Adrenal gland (tissue), 12 donors: ENCODE results near the gene RASA3. TPM values are rescaled to one million over a fixed set of nuclear protein-coding genes. Genes with fewer than 3 reads are reported as not detected.
"Not testable (repeated sequence)": the region's sequence is repeated elsewhere in the genome, so short reads cannot be mapped to it uniquely, and the experiment has no call there.

Source experiments
- DNase-seq, 7 donors: peaks; one replicate each; pipeline ENCODE4 v3.0.0-alpha.2; 2019 to 2020
- H3K27ac ChIP-seq, 5 donors: fragments of 200-600 bp; sonication (generic) in 4 of 5; 1 replicate in 3 of 5; 2 replicates in 2 of 5; pipeline versions ENCODE4 v1.5.1 to v1.8.0; 2016 to 2020; ENCODE audit warnings: mild to moderate bottlenecking in 1 of 5
- H3K27me3 ChIP-seq: fragments of 200-600 bp; 2 replicates; pipeline ENCODE4 v1.8.0; 2021
- H3K36me3 ChIP-seq, 2 donors: fragments of 200-600 bp; replicated peaks in 1 of 2; 1 replicate in 1 of 2; 2 replicates in 1 of 2; pipeline versions ENCODE4 v1.5.1 to v1.8.0; 2018 to 2022
- H3K4me1 ChIP-seq, 2 donors: fragments of 200-600 bp; replicated peaks in 1 of 2; 1 replicate in 1 of 2; 2 replicates in 1 of 2; pipeline versions ENCODE4 v1.5.1 to v1.8.0; 2018 to 2021
- H3K4me3 ChIP-seq, 4 donors: fragments of 200-600 bp; sonication (generic) in 3 of 4; one replicate each; pipeline ENCODE4 v1.5.1; 2016 to 2018
- H3K9me3 ChIP-seq, 3 donors: fragments of 200-600 bp; sonication (generic) in 1 of 3; replicated peaks in 1 of 3; 1 replicate in 2 of 3; 2 replicates in 1 of 3; pipeline versions ENCODE4 v1.5.1 to v1.8.0; 2016 to 2021
- CTCF ChIP-seq, 6 experiments: fragments of 450-650 bp in 4 of 6; fragments of 200-600 bp in 2 of 6; sonication (generic) in 1 of 6; IDR thresholded peaks; 1 replicate in 5 of 6; 2 replicates in 1 of 6; pipeline versions ENCODE4 v1.5.1 to v1.8.0; 2016 to 2021; ENCODE audit warnings: antibody characterized with exemption in 6 of 6, mild to moderate bottlenecking in 2 of 6, moderate library complexity in 1 of 6
- POLR2A ChIP-seq, 2 donors: fragments of 450-650 bp; IDR thresholded peaks; one replicate each; pipeline ENCODE4 v1.6.1; 2017; ENCODE audit warnings: antibody characterized with exemption in 2 of 2, mild to moderate bottlenecking in 2 of 2, moderate library complexity in 1 of 2
- WGBS, 4 donors: extraction: QIAGEN DNeasy Blood & Tissue Kit in 2 of 4; methylation state at CpG; one replicate each; pipeline versions ENCODE4 v1.1.5 to v1.1.7; 2013 to 2017; 5-methylcytosine and 5-hydroxymethylcytosine counted together
- intact Hi-C, 2 donors: fragments of 100-400 bp; cut with DNase I; formaldehyde crosslinking; loops; one replicate each; pipeline versions ENCODE4 v1.14.1 to v1.15.0; 2022 to 2023
- polyA plus RNA-seq, 3 donors: library from polyadenylated mRNA; stranded (reverse); fragments of 200-250 nt in 2 of 3; fragments of 350-450 nt in 1 of 3; fragmentation: Illumina TruSeq in 1 of 3; extraction: RNeasy Lipid Tissue Mini Kit (QIAGEN cat#74804) in 1 of 3; gene quantifications; one replicate each; pipeline ENCODE4 v1.2.3, GENCODE V29; 2013 to 2014
- total RNA-seq, 9 donors: library from RNA; depleted of rRNA in 4 of 9; stranded (reverse); fragments of >200 nt in 4 of 9; fragments of 120-200 nt in 1 of 9; fragmentation: NEBNext Ultra II Directional in 1 of 9; extraction: Animal tissue kit (Norgen Biotek cat#: 25700) in 1 of 9; gene quantifications; one replicate each; pipeline versions ENCODE4 v1.1.0 to v1.2.4, GENCODE V29; 2013 to 2023
- donor health status: healthy with polysubstance abuse.
- donor health status: Bipolar disorder and iron deficiency.
- donor health status: DM: yes; HTN: yes; CAD: no.
- donor health status: DM: no; HTN: no; CAD: no.
- donor health status: DM: no; HTN: no; CAD: no.
- donor health status: DM: yes; HTN: yes; CAD: no.

Gene RASA3
- total and polyA plus RNA-seq, 12 donors: 2.2 to 11.7 (median 7.3) TPM

- Histone ChIP-seq H3K9me3 (no peaks in the 10 kb centered on the region), H3K36me3 (no peaks in the 10 kb centered on the region), H3K4me3 (no peak overlapping the region), H3K27me3 (no peaks in the 10 kb centered on the region), H3K4me1 (no peaks in the 10 kb centered on the region), H3K27ac (peak overlapping the region in 2 of 5 donors; percentile 13 to 24)
- 77 to 86% (median 79%) methylated on average over 20 to 30 of the region's 30 CpGs for WGBS, 4 donors
- intact Hi-C loops: no loop called here
- peak in 2 of 7 donors; percentile 1 to 14 for DNase-seq
- TF ChIP-seq CTCF (IDR thresholded peaks at IDR 0.05) (no peak), POLR2A (IDR thresholded peaks at IDR 0.05) (no peak)
These were observed 26.8 kb downstream of the RASA3 start for GRCh38 chr13:114105521-114106225.

GRCh38 chr13:114104655-114105520 is 27.5 kb downstream of the RASA3 start:
- Histone ChIP-seq H3K27ac (peak overlapping the region in 2 of 5 donors; percentile 13 to 24), H3K9me3 (no peaks in the 10 kb centered on the region), H3K27me3 (no peaks in the 10 kb centered on the region), H3K36me3 (no peaks in the 10 kb centered on the region), H3K4me3 (no peak overlapping the region), H3K4me1 (no peaks in the 10 kb centered on the region)
- TF ChIP-seq CTCF (IDR thresholded peaks at IDR 0.05) (no peak), POLR2A (IDR thresholded peaks at IDR 0.05) (no peak)
- intact Hi-C loops: no loop called here
- WGBS, 4 donors: 81 to 85% (median 83%) methylated on average over 14 to 24 of the region's 24 CpGs
- DNase-seq: peak in 2 of 7 donors; percentile 0 to 4

GRCh38 chr13:114103801-114104654 is 28.4 kb downstream of the RASA3 start:
- 92 to 100% (median 94%) methylated on average over 5 to 60 of the region's 62 CpGs for WGBS, 4 donors
- TF ChIP-seq CTCF (IDR thresholded peaks at IDR 0.05): no peak
- TF ChIP-seq POLR2A (IDR thresholded peaks at IDR 0.05): no peak
- H3K27me3 ChIP-seq: no peaks in the 10 kb centered on the region
- no peaks in the 10 kb centered on the region for H3K4me1 ChIP-seq
- peak in 3 of 7 donors; percentile 0 to 12 (median 6) for DNase-seq
- H3K4me3 ChIP-seq: no peak overlapping the region
- intact Hi-C loops: no loop called here
- no peak overlapping the region for H3K27ac ChIP-seq
- H3K36me3 ChIP-seq: no peaks in the 10 kb centered on the region
- no peaks in the 10 kb centered on the region for H3K9me3 ChIP-seq

GRCh38 chr13:114103289-114103621 is 29.2 kb downstream of the RASA3 start:
- H3K9me3 ChIP-seq, H3K4me3 ChIP-seq, H3K27me3 ChIP-seq, H3K4me1 ChIP-seq, intact Hi-C loops, H3K27ac ChIP-seq, H3K36me3 ChIP-seq: not testable (repeated sequence)
- peak in 1 of 7 donors; percentile 2 for DNase-seq
- 95 to 96% (median 96%) methylated on average over 7 to 15 of the region's 20 CpGs; no CpG with 5 or more reads in 1 of the 4 donors for WGBS, 4 donors
